Heart left ventricle (tissue), 13 donors: ENCODE data around the gene SLC35G2.

Source experiments
- POLR2A ChIP-seq, 2 donors: fragments of 450-650 bp; IDR thresholded peaks; one replicate each; pipeline ENCODE4 v1.6.1; 2017; ENCODE audit warnings: antibody characterized with exemption in 2 of 2, mild to moderate bottlenecking in 2 of 2, moderate library complexity in 2 of 2
- TF ChIP-seq, protein P1 (sequence below), 12 donors: fragments of 200-600 bp; sonication (generic) in 4 of 12; IDR thresholded peaks; one replicate each; pipeline versions ENCODE4 v1.5.0 to v1.8.0; 2018 to 2022; ENCODE audit warnings: antibody characterized with exemption in 12 of 12, mild to moderate bottlenecking in 5 of 12
- donor health status: ischemic (EF 13 %, LVEDD 7.1; RV severe dilation, severe dysfunction).
- donor health status: DM: no; HTN: yes; CAD: no.
- donor health status: DM: no; HTN: no; CAD: no.
- donor health status: ischemic (EF 25% LVEDD 6.9; RV normal size, moderate dysfunction).
- donor health status: ischemic (EF 25% LVEDD 5.7; RV mildly dilated, moderate dysfunction).
- donor health status: ischemic (EF 35%, LVEDD 5.7; RV mildly dilated, moderate dysfunction).
- donor health status: nonischemic (EF 11% LVEDD 7.7; RV severe dilation, severe dysfunction).
- donor health status: DM: yes; HTN: yes; CAD: no.
- donor health status: PGD.
- donor health status: ischemic (EF 29% LVEDD 5.4; RV normal size, mild dysfunction).
- donor health status: nonischemic (EF 23%, LVEDD 6.1; RV moderate dilation, normal function).

DNA sequence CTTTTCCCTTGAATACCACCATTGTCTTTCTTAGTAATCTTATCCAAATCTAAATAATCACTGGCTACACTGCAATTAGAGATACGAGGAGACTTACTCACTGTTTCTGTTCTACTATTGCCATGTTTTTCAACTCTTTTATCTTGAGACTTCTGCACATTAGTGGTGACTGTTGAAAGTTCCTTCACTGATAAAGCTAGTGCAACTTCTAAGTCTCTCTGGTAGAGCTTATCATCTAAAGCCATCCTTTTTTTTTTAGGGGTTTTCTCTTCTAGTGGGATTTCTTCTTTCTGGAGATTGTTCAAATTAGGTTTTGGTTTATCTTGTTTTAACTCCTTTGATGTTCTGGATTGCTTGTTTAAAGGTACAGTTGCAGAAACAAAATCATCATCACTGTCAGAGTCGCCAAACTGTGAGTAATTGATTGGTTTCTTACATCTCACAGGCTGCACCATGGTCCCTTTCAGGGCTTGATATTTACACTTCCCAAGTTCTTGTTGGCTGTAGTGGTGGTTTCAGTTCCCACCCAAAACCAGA is 80.8 kb downstream of the SLC35G2 start:
- no peak for TF ChIP-seq POLR2A (IDR thresholded peaks at IDR 0.05)
- TF ChIP-seq, protein P1, sequence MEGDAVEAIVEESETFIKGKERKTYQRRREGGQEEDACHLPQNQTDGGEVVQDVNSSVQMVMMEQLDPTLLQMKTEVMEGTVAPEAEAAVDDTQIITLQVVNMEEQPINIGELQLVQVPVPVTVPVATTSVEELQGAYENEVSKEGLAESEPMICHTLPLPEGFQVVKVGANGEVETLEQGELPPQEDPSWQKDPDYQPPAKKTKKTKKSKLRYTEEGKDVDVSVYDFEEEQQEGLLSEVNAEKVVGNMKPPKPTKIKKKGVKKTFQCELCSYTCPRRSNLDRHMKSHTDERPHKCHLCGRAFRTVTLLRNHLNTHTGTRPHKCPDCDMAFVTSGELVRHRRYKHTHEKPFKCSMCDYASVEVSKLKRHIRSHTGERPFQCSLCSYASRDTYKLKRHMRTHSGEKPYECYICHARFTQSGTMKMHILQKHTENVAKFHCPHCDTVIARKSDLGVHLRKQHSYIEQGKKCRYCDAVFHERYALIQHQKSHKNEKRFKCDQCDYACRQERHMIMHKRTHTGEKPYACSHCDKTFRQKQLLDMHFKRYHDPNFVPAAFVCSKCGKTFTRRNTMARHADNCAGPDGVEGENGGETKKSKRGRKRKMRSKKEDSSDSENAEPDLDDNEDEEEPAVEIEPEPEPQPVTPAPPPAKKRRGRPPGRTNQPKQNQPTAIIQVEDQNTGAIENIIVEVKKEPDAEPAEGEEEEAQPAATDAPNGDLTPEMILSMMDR (IDR thresholded peaks at IDR 0.05): no peak
